COR-L47 (cell line): ENCODE data around the gene C1QTNF1.
"Not testable (repeated sequence)": the region's sequence is repeated elsewhere in the genome, so short reads cannot be mapped to it uniquely, and the experiment has no call there.

Experiments used
- DNase-seq: peaks from one replicate; lab custom pipeline; 2025; lab: John Stamatoyannopoulos, UW

Gene C1QTNF1

GRCh38 chr17:79005063-79005861 is 18.7 kb upstream of the C1QTNF1 start:
- DNase-seq = peak; percentile 93

- DNase-seq = no peak
Measured at GRCh38 chr17:79006046-79006445, 17.9 kb upstream of the C1QTNF1 start.

GRCh38 chr17:79006794-79007503 is 17.0 kb upstream of the C1QTNF1 start:
- DNase-seq = no peak

GRCh38 chr17:79007504-79008381 is 16.2 kb upstream of the C1QTNF1 start:
- no peak for DNase-seq

- DNase-seq = no peak
Measured at GRCh38 chr17:79008666-79009387, 15.1 kb upstream of the C1QTNF1 start.

GRCh38 chr17:79009397-79010303 is 14.3 kb upstream of the C1QTNF1 start, which contains the start of gene CANT1:
CANT1 (minus strand) TSS chr17:79009764; CDS start chr17:78997622, 12,142 bp downstream.
- peak; percentile 55 for DNase-seq

- no peak for DNase-seq
Measured at GRCh38 chr17:79010304-79010646, 13.7 kb upstream of the C1QTNF1 start.

- DNase-seq = no peak
Measured at GRCh38 chr17:79011451-79012147, 12.4 kb upstream of the C1QTNF1 start.

- DNase-seq = no peak
Measured at GRCh38 chr17:79012563-79013134, 11.3 kb upstream of the C1QTNF1 start.

- no peak for DNase-seq
Measured at GRCh38 chr17:79014158-79014758, 9.7 kb upstream of the C1QTNF1 start.

GRCh38 chr17:79017546-79018369 is 6.2 kb upstream of the C1QTNF1 start:
- no peak for DNase-seq

- DNase-seq = no peak
Measured at GRCh38 chr17:79018370-79018695, 5.6 kb upstream of the C1QTNF1 start.

GRCh38 chr17:79019261-79019631 is 4.7 kb upstream of the C1QTNF1 start:
- DNase-seq = no peak

GRCh38 chr17:79019632-79020584 is 4.1 kb upstream of the C1QTNF1 start:
- DNase-seq = peak; percentile 68

- no peak for DNase-seq
Measured at GRCh38 chr17:79020631-79021301, 3.2 kb upstream of the C1QTNF1 start.

- not testable (repeated sequence) for DNase-seq
Measured at GRCh38 chr17:79021929-79022328, 2.0 kb upstream of the C1QTNF1 start.

- DNase-seq = no peak
Measured at GRCh38 chr17:79022507-79022991, 1.4 kb upstream of the C1QTNF1 start.
